ENCODE results near the gene NCOA1. TPM values are rescaled to one million over a fixed set of nuclear protein-coding genes. Genes with fewer than 3 reads are reported as not detected.

The NCOA1 gene
- polyA plus RNA-seq, 3 donors = 7.3 to 30.2 (median 10.2) TPM

DNA sequence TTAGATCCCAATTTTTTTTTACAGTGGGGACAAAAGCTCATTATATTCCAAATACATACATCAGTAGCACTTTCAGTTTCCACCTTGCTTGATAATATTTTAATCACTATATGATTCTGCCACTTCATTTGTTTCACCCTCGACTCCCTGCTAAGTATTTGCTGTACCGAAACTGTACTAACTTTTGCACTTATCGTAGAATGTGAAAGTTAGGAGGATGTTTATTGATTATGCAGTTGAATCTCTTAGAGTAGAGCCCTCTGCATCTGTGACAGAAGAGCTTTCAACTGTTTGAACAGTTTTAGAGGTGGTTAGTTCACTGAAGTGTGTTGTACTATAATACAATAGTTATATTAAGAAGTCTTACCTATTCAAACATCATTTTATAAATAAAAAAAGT is 20.8 kb downstream of the NCOA1 start:
- Histone ChIP-seq H2AFZ (ENCODE audit: insufficient read depth, low read depth, low read length, poor library complexity, severe bottlenecking) (no peak overlapping the region), H3K9ac (ENCODE audit: insufficient read depth, low read length, poor library complexity, severe bottlenecking) (no peak overlapping the region), H3K27ac (ENCODE audit: low read depth in 1 of 2, low read length in 2 of 2) (no peak overlapping the region), H3K4me1 (ENCODE audit: control insufficient read depth in 1 of 2, insufficient read depth in 2 of 2, low read length in 2 of 2) (peaks cover 15 to 49% of the 10 kb centered on the region in 2 donors), H3K4me3 (replicated peaks in 1 of 3; ENCODE audit: low read depth in 2 of 3, low read length in 3 of 3) (no peak overlapping the region), H3K9me3 (replicated peaks in 1 of 2; ENCODE audit: control insufficient read depth in 1 of 2, insufficient read depth in 1 of 2, low read length in 2 of 2) (no peaks in the 10 kb centered on the region), H3K4me2 (replicated peaks; ENCODE audit: extremely low read depth, low read length, poor library complexity, severe bottlenecking) (no peak overlapping the region), H4K20me1 (ENCODE audit: insufficient read depth, low read length) (peaks cover 100% of the 10 kb centered on the region), H3K36me3 (replicated peaks in 1 of 2; ENCODE audit: control insufficient read depth in 1 of 2, insufficient read depth in 2 of 2, low read length in 2 of 2) (no peaks in the 10 kb centered on the region), H3K27me3 (ENCODE audit: control insufficient read depth in 2 of 2, insufficient read depth in 2 of 2, low read length in 2 of 2) (no peaks in the 10 kb centered on the region), H3K79me2 (ENCODE audit: insufficient read depth, low read length) (peaks cover 95% of the 10 kb centered on the region)
- intact Hi-C loops (cut with micrococcal nuclease) = no loop called here
- Mint-ChIP-seq H3K4me1 (peaks cover 64% of the 10 kb centered on the region), H3K4me3 (no peak overlapping the region), H3K9me3 (peaks cover 0 to 1% (median 0%) of the 10 kb centered on the region in 7 donors), H3K36me3 (no peaks in the 10 kb centered on the region), H3K27me3 (ENCODE audit: low read depth in 3 of 3) (peaks cover 0 to 2% (median 0%) of the 10 kb centered on the region in 3 donors), H3K27ac (no peak overlapping the region)
- WGBS (ENCODE audit: insufficient coverage) = 92% methylated on average over 2 of the region's 3 CpGs
- DNase-seq = no peak
- TF ChIP-seq CTCF (IDR thresholded peaks at IDR 0.05) = no peak

DNA sequence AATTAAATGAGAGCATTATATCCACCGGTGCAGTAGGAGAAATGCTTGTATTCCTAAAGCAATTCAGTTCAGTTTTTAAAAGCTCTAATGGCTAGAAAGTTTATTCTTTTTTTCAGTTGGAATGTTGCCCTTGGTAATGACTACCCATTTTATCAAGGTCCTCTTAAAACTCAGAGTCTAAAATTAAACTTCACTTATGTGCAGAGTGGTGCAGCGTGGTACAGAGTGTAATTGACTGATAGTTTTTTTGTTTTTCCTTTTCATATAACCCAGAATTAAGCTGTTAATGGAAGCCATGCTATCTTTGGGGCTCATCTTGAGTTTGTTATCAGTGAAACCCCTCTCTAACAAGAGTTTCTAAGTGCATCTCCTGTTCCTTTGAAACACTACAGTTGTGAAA is 21.4 kb downstream of the NCOA1 start:
- Mint-ChIP-seq H3K9me3 (peaks cover 0 to 1% (median 0%) of the 10 kb centered on the region in 7 donors), H3K4me1 (peaks cover 58% of the 10 kb centered on the region), H3K27ac (no peak overlapping the region), H3K4me3 (no peak overlapping the region), H3K36me3 (peaks cover 0 to 1% of the 10 kb centered on the region in 2 donors), H3K27me3 (ENCODE audit: low read depth in 3 of 3) (peaks cover 0 to 2% (median 0%) of the 10 kb centered on the region in 3 donors)
- no peak overlapping the region for H3K27ac ChIP-seq (ENCODE audit: low read depth in 1 of 2, low read length in 2 of 2)
- peaks cover 15 to 48% of the 10 kb centered on the region in 2 donors for H3K4me1 ChIP-seq (ENCODE audit: control insufficient read depth in 1 of 2, insufficient read depth in 2 of 2, low read length in 2 of 2)
- peaks cover 100% of the 10 kb centered on the region for H4K20me1 ChIP-seq (ENCODE audit: insufficient read depth, low read length)
- no peak for DNase-seq
- no peaks in the 10 kb centered on the region for H3K27me3 ChIP-seq (ENCODE audit: control insufficient read depth in 2 of 2, insufficient read depth in 2 of 2, low read length in 2 of 2)
- H2AFZ ChIP-seq (ENCODE audit: insufficient read depth, low read depth, low read length, poor library complexity, severe bottlenecking) = no peak overlapping the region
- peaks cover 95% of the 10 kb centered on the region for H3K79me2 ChIP-seq (ENCODE audit: insufficient read depth, low read length)
- no peaks in the 10 kb centered on the region for H3K36me3 ChIP-seq (replicated peaks in 1 of 2; ENCODE audit: control insufficient read depth in 1 of 2, insufficient read depth in 2 of 2, low read length in 2 of 2)
- no peak overlapping the region for H3K4me2 ChIP-seq (replicated peaks; ENCODE audit: extremely low read depth, low read length, poor library complexity, severe bottlenecking)
- H3K4me3 ChIP-seq (replicated peaks in 1 of 3; ENCODE audit: low read depth in 2 of 3, low read length in 3 of 3) = no peak overlapping the region
- no peaks in the 10 kb centered on the region for H3K9me3 ChIP-seq (replicated peaks in 1 of 2; ENCODE audit: control insufficient read depth in 1 of 2, insufficient read depth in 1 of 2, low read length in 2 of 2)
- intact Hi-C loops (cut with micrococcal nuclease) = no loop called here
- no peak overlapping the region for H3K9ac ChIP-seq (ENCODE audit: insufficient read depth, low read length, poor library complexity, severe bottlenecking)
- no CpG with 5 or more reads among the region's 2 CpGs for WGBS (ENCODE audit: insufficient coverage)
- TF ChIP-seq CTCF (IDR thresholded peaks at IDR 0.05) = no peak

Data from CD14-positive monocyte (primary cell).